ENCODE measurements around the gene OSMR.

DNA sequence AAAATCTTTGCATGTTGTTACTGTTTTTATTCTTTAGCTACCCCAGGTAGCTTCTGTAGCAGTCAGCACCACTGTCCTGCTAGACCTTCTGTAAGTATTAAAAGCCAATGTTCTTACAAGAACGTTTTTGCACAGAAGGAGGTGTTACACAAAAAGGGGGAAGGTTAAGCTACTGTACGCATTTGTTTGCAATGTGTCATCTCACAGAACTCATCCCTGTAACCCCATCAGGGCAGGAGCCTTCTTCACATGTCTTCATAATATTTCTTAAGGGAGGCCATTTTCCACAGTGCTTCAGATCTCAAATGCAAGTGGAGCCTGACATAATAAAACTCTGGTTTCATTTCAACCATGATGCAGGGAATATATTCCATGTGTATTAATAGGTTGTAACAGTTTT, 67.9 kb downstream of the OSMR start:
- no peak for TF ChIP-seq CTCF (IDR thresholded peaks at IDR 0.05)
- TF ChIP-seq EZH2 (IDR thresholded peaks at IDR 0.05), result no peak
- TF ChIP-seq EZH2phosphoT487 (IDR thresholded peaks at IDR 0.05), result no peak
